ENCODE results near the gene BPIFA1.

Gene BPIFA1

GRCh38 chr20:33191955-33192354 is 43.8 kb upstream of the BPIFA1 start:
- TF ChIP-seq, protein P1, sequence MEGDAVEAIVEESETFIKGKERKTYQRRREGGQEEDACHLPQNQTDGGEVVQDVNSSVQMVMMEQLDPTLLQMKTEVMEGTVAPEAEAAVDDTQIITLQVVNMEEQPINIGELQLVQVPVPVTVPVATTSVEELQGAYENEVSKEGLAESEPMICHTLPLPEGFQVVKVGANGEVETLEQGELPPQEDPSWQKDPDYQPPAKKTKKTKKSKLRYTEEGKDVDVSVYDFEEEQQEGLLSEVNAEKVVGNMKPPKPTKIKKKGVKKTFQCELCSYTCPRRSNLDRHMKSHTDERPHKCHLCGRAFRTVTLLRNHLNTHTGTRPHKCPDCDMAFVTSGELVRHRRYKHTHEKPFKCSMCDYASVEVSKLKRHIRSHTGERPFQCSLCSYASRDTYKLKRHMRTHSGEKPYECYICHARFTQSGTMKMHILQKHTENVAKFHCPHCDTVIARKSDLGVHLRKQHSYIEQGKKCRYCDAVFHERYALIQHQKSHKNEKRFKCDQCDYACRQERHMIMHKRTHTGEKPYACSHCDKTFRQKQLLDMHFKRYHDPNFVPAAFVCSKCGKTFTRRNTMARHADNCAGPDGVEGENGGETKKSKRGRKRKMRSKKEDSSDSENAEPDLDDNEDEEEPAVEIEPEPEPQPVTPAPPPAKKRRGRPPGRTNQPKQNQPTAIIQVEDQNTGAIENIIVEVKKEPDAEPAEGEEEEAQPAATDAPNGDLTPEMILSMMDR (IDR thresholded peaks at IDR 0.05; ENCODE audit: low read length): no peak
- TF ChIP-seq EZH2 (IDR thresholded peaks at IDR 0.05; ENCODE audit: borderline replicate concordance, low read length): no peak

GRCh38 chr20:33192912-33193501 is 42.8 kb upstream of the BPIFA1 start:
- H3K27me3 ChIP-seq (ENCODE audit: insufficient read depth, low read length): peaks cover under 1% of the 10 kb centered on the region; the same call in 1 of the 2 replicates

More at GRCh38 chr20:33191955-33192354, 43.8 kb upstream of the BPIFA1 start:
- Histone ChIP-seq H3K9ac (ENCODE audit: low read length) (no peak overlapping the region), H3K4me3 (ENCODE audit: low read depth, low read length, poor library complexity, severe bottlenecking) (no peak overlapping the region), H4K20me1 (ENCODE audit: insufficient read depth, low read length) (no peaks in the 10 kb centered on the region), H3K27ac (ENCODE audit: low read depth, low read length, poor library complexity, severe bottlenecking) (no peak overlapping the region), H3K4me1 (ENCODE audit: insufficient read depth, low read length, severe bottlenecking) (no peaks in the 10 kb centered on the region), H3K4me2 (ENCODE audit: low read length) (no peak overlapping the region), H3K79me2 (ENCODE audit: insufficient read depth, low read length) (no peaks in the 10 kb centered on the region), H3K27me3 (ENCODE audit: insufficient read depth, low read length) (no peaks in the 10 kb centered on the region; the same call in 1 of the 2 replicates), H3K36me3 (ENCODE audit: insufficient read depth, low read length) (no peaks in the 10 kb centered on the region), H3K9me3 (ENCODE audit: low read length) (no peaks in the 10 kb centered on the region), H3F3A (ENCODE audit: insufficient read depth, low read length) (no peaks in the 10 kb centered on the region), H3K9me2 (ENCODE audit: low read depth, low read length) (no peaks in the 10 kb centered on the region), H2AFZ (ENCODE audit: low read length) (no peak overlapping the region)

DNA sequence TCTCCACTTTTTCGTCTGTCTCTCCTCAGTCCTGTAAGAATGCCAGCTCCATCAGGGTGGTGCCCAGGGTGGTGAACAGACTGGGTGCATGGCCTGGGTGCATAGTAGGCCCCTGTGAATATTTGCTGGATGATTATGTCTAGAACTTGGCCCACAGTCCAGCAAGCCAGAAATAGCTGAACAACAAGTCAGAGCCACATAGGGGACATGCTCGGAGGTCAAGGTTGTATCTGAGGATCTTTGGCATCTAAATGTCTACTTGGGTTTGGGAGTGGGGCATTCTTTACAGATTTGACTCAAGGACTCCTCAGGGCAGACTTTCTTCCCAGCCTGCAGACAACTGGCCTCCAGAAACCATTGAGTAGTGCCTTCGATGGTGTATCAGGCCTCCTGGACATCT is 36.8 kb upstream of the BPIFA1 start:
- Histone ChIP-seq H3F3A (ENCODE audit: insufficient read depth, low read length) (no peaks in the 10 kb centered on the region), H3K79me2 (ENCODE audit: insufficient read depth, low read length) (no peaks in the 10 kb centered on the region), H3K9ac (ENCODE audit: low read length) (no peak overlapping the region), H2AFZ (ENCODE audit: low read length) (no peak overlapping the region), H3K27ac (ENCODE audit: low read depth, low read length, poor library complexity, severe bottlenecking) (no peak overlapping the region), H3K9me3 (ENCODE audit: low read length) (no peaks in the 10 kb centered on the region), H3K4me2 (ENCODE audit: low read length) (no peak overlapping the region), H4K20me1 (ENCODE audit: insufficient read depth, low read length) (no peaks in the 10 kb centered on the region), H3K36me3 (ENCODE audit: insufficient read depth, low read length) (no peaks in the 10 kb centered on the region), H3K27me3 (ENCODE audit: insufficient read depth, low read length) (peaks cover 2% of the 10 kb centered on the region; the same call in 1 of the 2 replicates), H3K4me1 (ENCODE audit: insufficient read depth, low read length, severe bottlenecking) (no peaks in the 10 kb centered on the region), H3K9me2 (ENCODE audit: low read depth, low read length) (no peaks in the 10 kb centered on the region), H3K4me3 (ENCODE audit: low read depth, low read length, poor library complexity, severe bottlenecking) (no peak overlapping the region)
- TF ChIP-seq, protein P1 (IDR thresholded peaks at IDR 0.05; ENCODE audit: low read length): no peak
- TF ChIP-seq EZH2 (IDR thresholded peaks at IDR 0.05; ENCODE audit: borderline replicate concordance, low read length): no peak

More at GRCh38 chr20:33192912-33193501, 42.8 kb upstream of the BPIFA1 start:
- Histone ChIP-seq H3K9ac (ENCODE audit: low read length) (no peak overlapping the region), H2AFZ (ENCODE audit: low read length) (no peak overlapping the region), H3K4me1 (ENCODE audit: insufficient read depth, low read length, severe bottlenecking) (no peaks in the 10 kb centered on the region), H3K4me3 (ENCODE audit: low read depth, low read length, poor library complexity, severe bottlenecking) (no peak overlapping the region), H3K4me2 (ENCODE audit: low read length) (no peak overlapping the region), H3K36me3 (ENCODE audit: insufficient read depth, low read length) (no peaks in the 10 kb centered on the region), H3K27ac (ENCODE audit: low read depth, low read length, poor library complexity, severe bottlenecking) (no peak overlapping the region), H3K9me2 (ENCODE audit: low read depth, low read length) (no peaks in the 10 kb centered on the region), H3F3A (ENCODE audit: insufficient read depth, low read length) (no peaks in the 10 kb centered on the region), H4K20me1 (ENCODE audit: insufficient read depth, low read length) (no peaks in the 10 kb centered on the region), H3K79me2 (ENCODE audit: insufficient read depth, low read length) (no peaks in the 10 kb centered on the region), H3K9me3 (ENCODE audit: low read length) (no peaks in the 10 kb centered on the region)
- no peak for TF ChIP-seq EZH2 (IDR thresholded peaks at IDR 0.05; ENCODE audit: borderline replicate concordance, low read length)
- TF ChIP-seq, protein P1 (IDR thresholded peaks at IDR 0.05; ENCODE audit: low read length): no peak

Measured in OCI-LY1 (cell line).